HepG2 (cell line): ENCODE measurements around the gene CEBPB. TPM values are rescaled to one million over a fixed set of nuclear protein-coding genes. Genes with fewer than 3 reads are reported as not detected.

Source experiments
- CCDC6 ChIP-seq: sonication (generic); formaldehyde crosslinking; IDR thresholded peaks from 2 replicates; pipeline ENCODE4 v1.8.1; 2022; ENCODE audit warnings: mild to moderate bottlenecking, missing genetic modification reagents, moderate library complexity
- ELF3 ChIP-seq: IDR thresholded peaks from 2 replicates; pipeline ENCODE4 v1.6.1; 2016; ENCODE audit warnings: missing genetic modification reagents, missing compliant biosample characterization
- HMG20A ChIP-seq: IDR thresholded peaks from 2 replicates; pipeline ENCODE4 v1.6.1; 2016; ENCODE audit warnings: borderline replicate concordance
- SRSF1 ChIP-seq: fragments of 200-400 bp; formaldehyde crosslinking; optimal IDR thresholded peaks from 2 replicates; pipeline ENCODE3; 2017; ENCODE audit warnings: mild to moderate bottlenecking, low read depth, low read length, moderate library complexity
- ZMAT3 ChIP-seq: sonication (generic); formaldehyde crosslinking; conservative IDR thresholded peaks from 2 replicates; pipeline ENCODE4 v1.7.0; 2021; ENCODE audit warnings: missing genetic modification reagents
- ZNF317 ChIP-seq: sonication (generic); formaldehyde crosslinking; IDR thresholded peaks from 2 replicates; pipeline ENCODE4 v1.5.0; 2020; ENCODE audit warnings: mild to moderate bottlenecking, missing genetic modification reagents
- ZNF510 ChIP-seq: sonication (generic); formaldehyde crosslinking; IDR thresholded peaks from 2 replicates; pipeline ENCODE4 v1.4.0; 2020; ENCODE audit warnings: low read depth, mild to moderate bottlenecking, missing genetic modification reagents
- ZNF619 ChIP-seq: sonication (generic); formaldehyde crosslinking; IDR thresholded peaks from 2 replicates; pipeline ENCODE4 v1.4.0; 2020; ENCODE audit warnings: mild to moderate bottlenecking, missing genetic modification reagents
- polyA plus RNA-seq, 8 experiments: library from polyadenylated mRNA; depleted of rRNA in 3 of 8; stranded (reverse) in 7 of 8; unstranded in 1 of 8; fragments of >200 nt; fragmentation: Illumina TruSeq in 4 of 8; extraction: Trizol in 4 of 8; gene quantifications; 2 replicates each; pipeline versions ENCODE4 v1.2.1 to v1.2.3, GENCODE V29; 2011 to 2016; ENCODE audit warnings: low read depth in 4 of 8, missing spikeins in 1 of 8, mixed read lengths in 1 of 8; ENCODE audit not compliant: insufficient read depth in 1 of 8
- total RNA-seq, 5 experiments: library from RNA; depleted of rRNA; stranded (reverse); fragments of >200 nt; fragmentation: Illumina TruSeq; extraction: Trizol; gene quantifications; 2 replicates each; pipeline ENCODE4 v1.2.3, GENCODE V29; 2016; ENCODE audit warnings: low read depth in 1 of 5
- TF ChIP-seq, protein P1 (sequence below): sonication (generic); formaldehyde crosslinking; IDR thresholded peaks from 2 replicates; pipeline ENCODE4 v1.5.0; 2020; ENCODE audit warnings: missing genetic modification reagents
- TF ChIP-seq, protein P2 (sequence below): sonication (generic); formaldehyde crosslinking; IDR thresholded peaks from 2 replicates; pipeline ENCODE4 v1.4.0; 2020; ENCODE audit warnings: missing genetic modification reagents
- TF ChIP-seq, protein P3 (sequence below): sonication (generic); formaldehyde crosslinking; IDR thresholded peaks from 2 replicates; pipeline ENCODE4 v1.5.0; 2020; ENCODE audit warnings: mild to moderate bottlenecking, missing genetic modification reagents
- TF ChIP-seq, protein P4 (sequence below): sonication (generic); formaldehyde crosslinking; IDR thresholded peaks from 2 replicates; pipeline ENCODE4 v1.4.0; 2020; ENCODE audit warnings: missing genetic modification reagents
- TF ChIP-seq, protein P5 (sequence below): sonication (generic); formaldehyde crosslinking; IDR thresholded peaks from 2 replicates; pipeline ENCODE4 v1.4.0; 2020; ENCODE audit warnings: missing genetic modification reagents
- TF ChIP-seq, protein P6 (sequence below): sonication (generic); formaldehyde crosslinking; IDR thresholded peaks from 2 replicates; pipeline ENCODE4 v1.4.0; 2020; ENCODE audit warnings: missing genetic modification reagents, borderline replicate concordance

Gene CEBPB
- total and polyA plus RNA-seq, 2 of the 13 experiments (the other 11 are each of a cell fraction or from before 2014, with no cell fraction given) = 18.5 to 28.2 TPM

DNA sequence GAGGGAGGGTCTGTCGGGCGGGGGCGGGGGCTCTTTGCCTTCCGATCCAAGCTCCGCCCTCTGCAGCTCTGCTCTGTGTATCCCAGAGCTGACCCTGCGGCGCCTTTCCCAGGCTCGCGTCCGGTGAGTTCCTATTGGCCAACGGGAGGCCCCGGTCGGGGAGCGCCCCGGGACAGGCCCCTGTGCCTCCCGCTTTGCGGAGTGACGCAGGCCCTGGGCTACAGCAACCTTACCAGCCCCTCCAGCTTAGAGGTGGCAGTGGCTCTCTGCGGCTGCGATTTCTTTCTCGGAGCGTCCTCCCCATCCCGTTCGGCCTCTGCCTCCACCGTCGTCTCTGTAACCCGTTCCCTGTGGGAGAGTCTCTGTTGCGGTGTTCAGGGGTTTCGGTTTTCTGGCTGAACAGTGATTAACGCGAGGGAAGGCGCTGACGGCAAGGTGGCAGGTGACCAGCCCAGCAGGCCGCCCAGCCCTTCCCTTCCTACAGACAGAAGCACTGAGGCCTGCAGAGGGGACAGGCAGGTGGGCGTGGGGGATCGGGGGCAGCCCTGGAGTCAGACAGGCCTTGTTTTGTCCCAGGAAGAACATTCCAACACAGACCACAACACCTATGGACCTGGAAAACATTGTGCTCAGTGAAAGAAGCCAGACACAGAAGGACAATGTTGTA, 18.1 kb upstream of the CEBPB start (continued):
- TF ChIP-seq, protein P1, sequence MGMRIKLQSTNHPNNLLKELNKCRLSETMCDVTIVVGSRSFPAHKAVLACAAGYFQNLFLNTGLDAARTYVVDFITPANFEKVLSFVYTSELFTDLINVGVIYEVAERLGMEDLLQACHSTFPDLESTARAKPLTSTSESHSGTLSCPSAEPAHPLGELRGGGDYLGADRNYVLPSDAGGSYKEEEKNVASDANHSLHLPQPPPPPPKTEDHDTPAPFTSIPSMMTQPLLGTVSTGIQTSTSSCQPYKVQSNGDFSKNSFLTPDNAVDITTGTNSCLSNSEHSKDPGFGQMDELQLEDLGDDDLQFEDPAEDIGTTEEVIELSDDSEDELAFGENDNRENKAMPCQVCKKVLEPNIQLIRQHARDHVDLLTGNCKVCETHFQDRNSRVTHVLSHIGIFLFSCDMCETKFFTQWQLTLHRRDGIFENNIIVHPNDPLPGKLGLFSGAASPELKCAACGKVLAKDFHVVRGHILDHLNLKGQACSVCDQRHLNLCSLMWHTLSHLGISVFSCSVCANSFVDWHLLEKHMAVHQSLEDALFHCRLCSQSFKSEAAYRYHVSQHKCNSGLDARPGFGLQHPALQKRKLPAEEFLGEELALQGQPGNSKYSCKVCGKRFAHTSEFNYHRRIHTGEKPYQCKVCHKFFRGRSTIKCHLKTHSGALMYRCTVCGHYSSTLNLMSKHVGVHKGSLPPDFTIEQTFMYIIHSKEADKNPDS (CRISPR knock-in tag) = no peak; the same call in 1 of the 2 replicates
- TF ChIP-seq CCDC6 (peak; percentile 96), ZNF619 (peak; percentile 99), HMG20A (CRISPR knock-in tag) (0 out of 2 replicates have a peak, but pooled peaks have one; percentile 51), SRSF1 (peak; percentile 26), ZNF510 (CRISPR knock-in tag) (no peak), ZMAT3 (CRISPR knock-in tag) (peak; percentile 73; the same call in 1 of the 2 replicates), ZNF317 (CRISPR knock-in tag) (peak; percentile 94), ELF3 (peak; percentile 79)
- TF ChIP-seq, protein P2, sequence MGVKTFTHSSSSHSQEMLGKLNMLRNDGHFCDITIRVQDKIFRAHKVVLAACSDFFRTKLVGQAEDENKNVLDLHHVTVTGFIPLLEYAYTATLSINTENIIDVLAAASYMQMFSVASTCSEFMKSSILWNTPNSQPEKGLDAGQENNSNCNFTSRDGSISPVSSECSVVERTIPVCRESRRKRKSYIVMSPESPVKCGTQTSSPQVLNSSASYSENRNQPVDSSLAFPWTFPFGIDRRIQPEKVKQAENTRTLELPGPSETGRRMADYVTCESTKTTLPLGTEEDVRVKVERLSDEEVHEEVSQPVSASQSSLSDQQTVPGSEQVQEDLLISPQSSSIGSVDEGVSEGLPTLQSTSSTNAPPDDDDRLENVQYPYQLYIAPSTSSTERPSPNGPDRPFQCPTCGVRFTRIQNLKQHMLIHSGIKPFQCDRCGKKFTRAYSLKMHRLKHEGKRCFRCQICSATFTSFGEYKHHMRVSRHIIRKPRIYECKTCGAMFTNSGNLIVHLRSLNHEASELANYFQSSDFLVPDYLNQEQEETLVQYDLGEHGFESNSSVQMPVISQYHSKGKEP (CRISPR knock-in tag) = peak; percentile 87; the same call in 1 of the 2 replicates
- TF ChIP-seq, protein P3, sequence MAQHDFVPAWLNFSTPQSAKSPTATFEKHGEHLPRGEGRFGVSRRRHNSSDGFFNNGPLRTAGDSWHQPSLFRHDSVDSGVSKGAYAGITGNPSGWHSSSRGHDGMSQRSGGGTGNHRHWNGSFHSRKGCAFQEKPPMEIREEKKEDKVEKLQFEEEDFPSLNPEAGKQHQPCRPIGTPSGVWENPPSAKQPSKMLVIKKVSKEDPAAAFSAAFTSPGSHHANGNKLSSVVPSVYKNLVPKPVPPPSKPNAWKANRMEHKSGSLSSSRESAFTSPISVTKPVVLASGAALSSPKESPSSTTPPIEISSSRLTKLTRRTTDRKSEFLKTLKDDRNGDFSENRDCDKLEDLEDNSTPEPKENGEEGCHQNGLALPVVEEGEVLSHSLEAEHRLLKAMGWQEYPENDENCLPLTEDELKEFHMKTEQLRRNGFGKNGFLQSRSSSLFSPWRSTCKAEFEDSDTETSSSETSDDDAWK (CRISPR knock-in tag) = no peak
- TF ChIP-seq, protein P4, sequence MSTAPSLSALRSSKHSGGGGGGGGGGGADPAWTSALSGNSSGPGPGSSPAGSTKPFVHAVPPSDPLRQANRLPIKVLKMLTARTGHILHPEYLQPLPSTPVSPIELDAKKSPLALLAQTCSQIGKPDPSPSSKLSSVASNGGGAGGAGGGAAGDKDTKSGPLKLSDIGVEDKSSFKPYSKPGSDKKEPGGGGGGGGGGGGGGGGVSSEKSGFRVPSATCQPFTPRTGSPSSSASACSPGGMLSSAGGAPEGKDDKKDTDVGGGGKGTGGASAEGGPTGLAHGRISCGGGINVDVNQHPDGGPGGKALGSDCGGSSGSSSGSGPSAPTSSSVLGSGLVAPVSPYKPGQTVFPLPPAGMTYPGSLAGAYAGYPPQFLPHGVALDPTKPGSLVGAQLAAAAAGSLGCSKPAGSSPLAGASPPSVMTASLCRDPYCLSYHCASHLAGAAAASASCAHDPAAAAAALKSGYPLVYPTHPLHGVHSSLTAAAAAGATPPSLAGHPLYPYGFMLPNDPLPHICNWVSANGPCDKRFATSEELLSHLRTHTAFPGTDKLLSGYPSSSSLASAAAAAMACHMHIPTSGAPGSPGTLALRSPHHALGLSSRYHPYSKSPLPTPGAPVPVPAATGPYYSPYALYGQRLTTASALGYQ (CRISPR knock-in tag) = peak; percentile 91; the same call in 1 of the 2 replicates
- TF ChIP-seq, protein P5, sequence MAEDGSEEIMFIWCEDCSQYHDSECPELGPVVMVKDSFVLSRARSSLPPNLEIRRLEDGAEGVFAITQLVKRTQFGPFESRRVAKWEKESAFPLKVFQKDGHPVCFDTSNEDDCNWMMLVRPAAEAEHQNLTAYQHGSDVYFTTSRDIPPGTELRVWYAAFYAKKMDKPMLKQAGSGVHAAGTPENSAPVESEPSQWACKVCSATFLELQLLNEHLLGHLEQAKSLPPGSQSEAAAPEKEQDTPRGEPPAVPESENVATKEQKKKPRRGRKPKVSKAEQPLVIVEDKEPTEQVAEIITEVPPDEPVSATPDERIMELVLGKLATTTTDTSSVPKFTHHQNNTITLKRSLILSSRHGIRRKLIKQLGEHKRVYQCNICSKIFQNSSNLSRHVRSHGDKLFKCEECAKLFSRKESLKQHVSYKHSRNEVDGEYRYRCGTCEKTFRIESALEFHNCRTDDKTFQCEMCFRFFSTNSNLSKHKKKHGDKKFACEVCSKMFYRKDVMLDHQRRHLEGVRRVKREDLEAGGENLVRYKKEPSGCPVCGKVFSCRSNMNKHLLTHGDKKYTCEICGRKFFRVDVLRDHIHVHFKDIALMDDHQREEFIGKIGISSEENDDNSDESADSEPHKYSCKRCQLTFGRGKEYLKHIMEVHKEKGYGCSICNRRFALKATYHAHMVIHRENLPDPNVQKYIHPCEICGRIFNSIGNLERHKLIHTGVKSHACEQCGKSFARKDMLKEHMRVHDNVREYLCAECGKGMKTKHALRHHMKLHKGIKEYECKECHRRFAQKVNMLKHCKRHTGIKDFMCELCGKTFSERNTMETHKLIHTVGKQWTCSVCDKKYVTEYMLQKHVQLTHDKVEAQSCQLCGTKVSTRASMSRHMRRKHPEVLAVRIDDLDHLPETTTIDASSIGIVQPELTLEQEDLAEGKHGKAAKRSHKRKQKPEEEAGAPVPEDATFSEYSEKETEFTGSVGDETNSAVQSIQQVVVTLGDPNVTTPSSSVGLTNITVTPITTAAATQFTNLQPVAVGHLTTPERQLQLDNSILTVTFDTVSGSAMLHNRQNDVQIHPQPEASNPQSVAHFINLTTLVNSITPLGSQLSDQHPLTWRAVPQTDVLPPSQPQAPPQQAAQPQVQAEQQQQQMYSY (CRISPR knock-in tag) = no peak
- TF ChIP-seq, protein P6, sequence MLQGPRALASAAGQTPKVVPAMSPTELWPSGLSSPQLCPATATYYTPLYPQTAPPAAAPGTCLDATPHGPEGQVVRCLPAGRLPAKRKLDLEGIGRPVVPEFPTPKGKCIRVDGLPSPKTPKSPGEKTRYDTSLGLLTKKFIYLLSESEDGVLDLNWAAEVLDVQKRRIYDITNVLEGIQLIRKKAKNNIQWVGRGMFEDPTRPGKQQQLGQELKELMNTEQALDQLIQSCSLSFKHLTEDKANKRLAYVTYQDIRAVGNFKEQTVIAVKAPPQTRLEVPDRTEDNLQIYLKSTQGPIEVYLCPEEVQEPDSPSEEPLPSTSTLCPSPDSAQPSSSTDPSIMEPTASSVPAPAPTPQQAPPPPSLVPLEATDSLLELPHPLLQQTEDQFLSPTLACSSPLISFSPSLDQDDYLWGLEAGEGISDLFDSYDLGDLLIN (CRISPR knock-in tag) = peak; percentile 60; the same call in 1 of the 2 replicates
